K562 (cell line): Measurements from ENCODE around the gene WNT3. TPM values are rescaled to one million over a fixed set of nuclear protein-coding genes. Genes with fewer than 3 reads are reported as not detected.

Experiments used
- ATAC-seq: fragments of 200-7000 bp; cut with Tn5 transposase; 3 replicates; pipeline ENCODE4 v1.9.1; 2020; ENCODE audit warnings: moderate library complexity
- BruUV-seq: library from RNA; stranded (reverse); fragments of 400-500 nt; replicated peaks from 2 replicates; lab custom pipeline; 2021; lab: Mats Ljungman, UMichigan
- CTCF ChIA-PET: fragments of 300-600 bp; formaldehyde crosslinking; extraction: SDS; loops from one replicate; lab custom pipeline; 2021; ENCODE audit warnings: low intra/inter-chr PET ratio; lab: Yijun Ruan, JAX
- POLR2A ChIA-PET: fragments of 300-600, 350-650 bp; sonication (Branson Sonifier 250); formaldehyde crosslinking; extraction: SDS; loops from one replicate; lab custom pipeline; 2021; ENCODE audit warnings: antibody characterized with exemption, inconsistent platforms; lab: Yijun Ruan, JAX
- DNase-seq, 4 experiments: peaks; one replicate each; pipeline versions ENCODE4 v3.0.0 to v3.0.0-alpha.2; 2011 to 2018; ENCODE audit warnings: low spot score in 3 of 4, mixed read lengths in 3 of 4; ENCODE audit errors: extremely low read depth in 1 of 4
- FAIRE-seq: peaks from 2 replicates; lab custom pipeline; 2011; peaks lifted over from hg19 to GRCh38; lab: Jason Lieb, UNC
- H2AFZ ChIP-seq: 2 replicates; pipeline ENCODE4 v1.6.0; 2011; ENCODE audit warnings: low read depth, low read length, control low read depth, inconsistent platforms
- H3K27ac ChIP-seq: fragments of 200-600 bp; 3 replicates; pipeline ENCODE4 v1.8.0; 2011; ENCODE audit warnings: low read depth, mild to moderate bottlenecking, control low read depth, inconsistent platforms, low read length, moderate library complexity, mixed read lengths; ENCODE audit errors: extremely low read depth
- H3K27me3 ChIP-seq, 2 experiments: fragments of 300-600 bp in 1 of 2; 2 replicates in 1 of 2; 3 replicates in 1 of 2; pipeline versions ENCODE4 v1.6.0 to v1.8.0; 2011; ENCODE audit warnings: inconsistent platforms in 2 of 2, low read length in 2 of 2, mild to moderate bottlenecking in 1 of 2, mixed read lengths in 1 of 2, moderate library complexity in 1 of 2; ENCODE audit not compliant: control insufficient read depth in 2 of 2, insufficient read depth in 2 of 2
- H3K36me3 ChIP-seq: fragments of 300-600 bp; 3 replicates; pipeline ENCODE4 v1.8.0; 2011; ENCODE audit warnings: mild to moderate bottlenecking, low read length, inconsistent platforms; ENCODE audit not compliant: control insufficient read depth, insufficient read depth
- H3K4me1 ChIP-seq, 2 experiments: fragments of 200-600 bp in 1 of 2; replicated peaks in 1 of 2; 2 replicates in 1 of 2; 3 replicates in 1 of 2; pipeline versions ENCODE4 v1.5.1 to v1.8.0; 2011; ENCODE audit warnings: inconsistent platforms in 2 of 2, low read length in 2 of 2, mild to moderate bottlenecking in 1 of 2, mixed read lengths in 1 of 2, moderate library complexity in 1 of 2; ENCODE audit not compliant: control insufficient read depth in 2 of 2, insufficient read depth in 2 of 2
- H3K4me2 ChIP-seq: 2 replicates; pipeline ENCODE4 v1.6.1; 2011; ENCODE audit warnings: low read length, control low read depth, inconsistent platforms, mixed read lengths; ENCODE audit not compliant: insufficient read depth
- H3K4me3 ChIP-seq: fragments of 200-600 bp; sonication (generic), shearing (Covaris generic); 2 replicates; pipeline ENCODE4 v1.5.1; 2016; ENCODE audit warnings: control low read depth, inconsistent platforms
- H3K79me2 ChIP-seq: fragments of 200-600 bp; 3 replicates; pipeline ENCODE4 v1.8.0; 2011; ENCODE audit warnings: low read length, inconsistent platforms; ENCODE audit not compliant: control insufficient read depth, insufficient read depth
- H3K9ac ChIP-seq, 2 experiments: 2 replicates each; pipeline versions ENCODE4 v1.6.0 to v1.6.1; 2011; ENCODE audit warnings: low read depth in 2 of 2, low read length in 2 of 2, control low read depth in 1 of 2, inconsistent platforms in 1 of 2, mild to moderate bottlenecking in 1 of 2, mixed read lengths in 1 of 2; ENCODE audit not compliant: insufficient read depth in 1 of 2
- H3K9me1 ChIP-seq: one replicate; pipeline ENCODE4 v1.6.0; 2011; ENCODE audit warnings: inconsistent platforms, mild to moderate bottlenecking, low read length, moderate library complexity; ENCODE audit not compliant: control insufficient read depth, insufficient read depth
- H3K9me3 ChIP-seq: replicated peaks from 2 replicates; pipeline ENCODE4 v1.5.1; 2011; ENCODE audit warnings: low read depth, low read length, inconsistent platforms; ENCODE audit not compliant: control insufficient read depth, insufficient read depth
- H4K20me1 ChIP-seq: replicated peaks from 2 replicates; pipeline ENCODE4 v1.6.1; 2011; ENCODE audit warnings: low read length, inconsistent platforms, mixed read lengths; ENCODE audit not compliant: control insufficient read depth, insufficient read depth
- CBX1 ChIP-seq: sonication (generic); IDR thresholded peaks from 2 replicates; pipeline ENCODE4 v1.6.1; 2016; ENCODE audit warnings: antibody characterized with exemption, low read depth, mild to moderate bottlenecking
- ILF3 ChIP-seq: fragments of 450-650 bp; IDR thresholded peaks from 2 replicates; pipeline ENCODE4 v1.6.1; 2018; ENCODE audit warnings: antibody characterized with exemption, mild to moderate bottlenecking, moderate library complexity, borderline replicate concordance
- NCOA1 ChIP-seq: fragments of 450-650 bp; IDR thresholded peaks from 2 replicates; pipeline ENCODE4 v1.6.1; 2016; ENCODE audit warnings: low read depth
- POLR3G ChIP-seq: IDR thresholded peaks from 2 replicates; pipeline ENCODE4 v1.6.1; 2011; ENCODE audit not compliant: insufficient read length, insufficient replicate concordance; ENCODE audit errors: extremely low read depth
- XRCC3 ChIP-seq: fragments of 450-650 bp; IDR thresholded peaks from 2 replicates; pipeline ENCODE4 v1.6.1; 2017; ENCODE audit warnings: mild to moderate bottlenecking, moderate library complexity
- WGBS: fragments of 100-300 bp; shearing (Covaris generic); methylation state at CpG from one replicate; pipeline ENCODE4 v1.1.6; 2016; ENCODE audit warnings: low coverage, mixed read lengths; ENCODE audit not compliant: insufficient coverage; ENCODE audit errors: missing lambda C conversion rate; 5-methylcytosine and 5-hydroxymethylcytosine counted together
- in situ Hi-C: fragments of 300-500 bp; cut with MboI; formaldehyde crosslinking; loops from 4 replicates; pipeline ENCODE4 v1.15.0; 2018; ENCODE audit warnings: inconsistent platforms, mixed read lengths
- intact Hi-C: fragments of 100-400 bp; cut with micrococcal nuclease; formaldehyde crosslinking; loops from 2 replicates; pipeline ENCODE4 v1.14.2; 2022
- polyA plus RNA-seq, 8 experiments: library from polyadenylated mRNA; depleted of rRNA in 4 of 8; stranded (reverse) in 5 of 8; unstranded in 3 of 8; fragments of >200 nt; fragmentation: Nextera tagmentation in 2 of 8; fragmentation: Illumina TruSeq in 1 of 8; extraction: Ambion mirVana in 2 of 8; extraction: Trizol in 1 of 8; gene quantifications; 2 replicates each; pipeline versions ENCODE4 v1.2.1 to v1.2.3, GENCODE V29; 2011 to 2014; ENCODE audit warnings: inconsistent platforms in 1 of 8, missing spikeins in 1 of 8
- total RNA-seq, 7 experiments: library from RNA; depleted of rRNA in 6 of 7; stranded (reverse); fragments of >200 nt in 6 of 7; fragmentation: Illumina TruSeq in 2 of 7; extraction: Trizol in 2 of 7; gene quantifications; 2 replicates each; pipeline versions ENCODE4 v1.2.1 to v1.2.3, GENCODE V29; 2011 to 2021; ENCODE audit warnings: low replicate concordance in 1 of 7
- TF ChIP-seq, protein P1 (sequence below): sonication (generic); formaldehyde crosslinking; IDR thresholded peaks from 2 replicates; pipeline ENCODE4 v1.8.0; 2022; ENCODE audit warnings: mild to moderate bottlenecking, missing genetic modification reagents
- TF ChIP-seq, protein P2 (sequence below), 2 experiments: fragments of 450-650 bp in 1 of 2; sonication (generic) in 1 of 2; formaldehyde crosslinking in 1 of 2; IDR thresholded peaks in 1 of 2; conservative IDR thresholded peaks in 1 of 2; 2 replicates each; pipeline versions ENCODE4 v1.6.1 to v1.8.1; 2016 to 2023; ENCODE audit warnings: mild to moderate bottlenecking in 2 of 2, moderate library complexity in 2 of 2, inconsistent platforms in 1 of 2, missing genetic modification reagents in 1 of 2

The WNT3 gene
- total and polyA plus RNA-seq, 9 of the 15 experiments (the other 6 are each of a cell fraction or from before 2014, with no cell fraction given): 1.5 to 6.1 (median 3.3) TPM

DNA sequence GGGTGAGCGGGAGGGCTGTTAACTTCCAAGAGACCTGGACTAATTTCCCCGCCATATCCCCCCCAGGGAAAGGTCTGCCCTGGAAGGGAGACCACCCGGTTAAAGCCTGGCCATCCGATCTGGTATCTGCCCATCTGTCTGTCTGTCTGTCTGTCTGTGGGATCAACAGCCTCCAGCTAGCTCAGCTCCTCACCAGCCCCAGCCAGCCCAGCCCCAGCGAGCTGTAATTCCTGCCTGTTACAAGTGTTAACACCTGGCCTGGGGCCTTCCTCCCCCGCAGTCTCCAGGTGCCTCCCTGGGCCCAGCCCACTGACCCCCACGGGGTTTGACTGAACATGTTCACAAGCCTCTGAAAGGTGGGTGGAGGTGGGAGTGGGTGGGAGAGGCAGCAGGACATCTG lies 4.0 kb downstream of the WNT3 start:
- Histone ChIP-seq H3K79me2 (no peaks in the 10 kb centered on the region), H3K4me2 (peak overlapping the region; percentile 19; the same call in 1 of the 2 replicates), H3K9ac (peak overlapping the region in 1 of 2 experiments; percentile 66; a peak in 2 of 4 replicates), H3K27ac (no peak overlapping the region), H3K27me3 (no peaks in the 10 kb centered on the region), H3K9me3 (no peaks in the 10 kb centered on the region), H3K9me1 (no peaks in the 10 kb centered on the region), H3K4me3 (no peak overlapping the region), H3K36me3 (no peaks in the 10 kb centered on the region), H2AFZ (peak overlapping the region; percentile 67), H3K4me1 (peaks cover 28 to 57% of the 10 kb centered on the region in 2 experiments), H4K20me1 (no peaks in the 10 kb centered on the region)
- FAIRE-seq (no peak), DNase-seq (no peak), ATAC-seq (no peak)
- in situ Hi-C loops: loop anchor here (25.0 kb wide), 1 partner anchor 1227 kb away; no protein-coding TSS in a partner anchor
- TF ChIP-seq CBX1 (no peak), POLR3G (no peak), ILF3 (no peak), NCOA1 (no peak), XRCC3 (no peak)
- CTCF ChIA-PET: no interaction called here
- no TSS peak for BruUV-seq
- intact Hi-C loops: no loop called here
- POLR2A ChIA-PET: interaction anchor here (0.9 to 1.0 kb wide), 2 partner anchors 15 to 17 kb away, joined by 3 to 6 read pairs; no protein-coding TSS in a partner anchor
- WGBS: 24% methylated on average over 7 of the region's 7 CpGs

DNA sequence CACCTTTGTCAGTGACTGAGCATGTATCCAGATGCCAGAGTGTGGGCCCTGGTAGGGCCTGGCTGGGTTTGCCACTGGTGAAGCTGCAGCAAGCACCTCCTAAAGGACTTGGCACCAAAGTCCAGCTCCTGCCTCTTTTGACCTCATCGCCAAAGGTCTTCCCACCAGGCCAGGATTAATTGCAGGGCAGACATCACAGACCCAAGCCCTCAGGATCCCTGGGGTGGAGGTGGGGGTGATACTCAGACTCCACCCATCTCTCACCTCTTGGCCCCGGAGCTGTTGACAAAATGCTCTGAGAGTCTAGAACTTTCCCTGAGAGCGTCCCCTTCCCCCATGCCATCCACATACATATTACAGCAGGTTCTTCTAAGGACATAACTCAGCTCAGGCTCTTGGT lies 4.6 kb downstream of the WNT3 start:
- H3K79me2 ChIP-seq: no peaks in the 10 kb centered on the region
- H3K27ac ChIP-seq: no peak overlapping the region; the same call in 2 of the 3 replicates
- no peaks in the 10 kb centered on the region for H3K27me3 ChIP-seq
- H3K4me1 ChIP-seq: peaks cover 32 to 57% of the 10 kb centered on the region in 2 experiments
- no peaks in the 10 kb centered on the region for H4K20me1 ChIP-seq
- POLR2A ChIA-PET: interaction anchor here (0.6 to 1.0 kb wide), 3 partner anchors 11 to 17 kb away, joined by 3 to 6 read pairs (median 3); no protein-coding TSS in a partner anchor
- H3K4me3 ChIP-seq: no peak overlapping the region
- no peak for ATAC-seq
- no peak for FAIRE-seq
- peak overlapping the region; percentile 67 for H2AFZ ChIP-seq
- intact Hi-C loops (no loop called here), in situ Hi-C loops (loop anchor here (25.0 kb wide), 1 partner anchor 1227 kb away; no protein-coding TSS in a partner anchor)
- CTCF ChIA-PET: no interaction called here
- H3K9ac ChIP-seq: peak overlapping the region in 1 of 2 experiments; percentile 54; a peak in 2 of 4 replicates
- H3K9me1 ChIP-seq: no peaks in the 10 kb centered on the region
- BruUV-seq: no TSS peak
- no peaks in the 10 kb centered on the region for H3K36me3 ChIP-seq
- TF ChIP-seq, protein P1, sequence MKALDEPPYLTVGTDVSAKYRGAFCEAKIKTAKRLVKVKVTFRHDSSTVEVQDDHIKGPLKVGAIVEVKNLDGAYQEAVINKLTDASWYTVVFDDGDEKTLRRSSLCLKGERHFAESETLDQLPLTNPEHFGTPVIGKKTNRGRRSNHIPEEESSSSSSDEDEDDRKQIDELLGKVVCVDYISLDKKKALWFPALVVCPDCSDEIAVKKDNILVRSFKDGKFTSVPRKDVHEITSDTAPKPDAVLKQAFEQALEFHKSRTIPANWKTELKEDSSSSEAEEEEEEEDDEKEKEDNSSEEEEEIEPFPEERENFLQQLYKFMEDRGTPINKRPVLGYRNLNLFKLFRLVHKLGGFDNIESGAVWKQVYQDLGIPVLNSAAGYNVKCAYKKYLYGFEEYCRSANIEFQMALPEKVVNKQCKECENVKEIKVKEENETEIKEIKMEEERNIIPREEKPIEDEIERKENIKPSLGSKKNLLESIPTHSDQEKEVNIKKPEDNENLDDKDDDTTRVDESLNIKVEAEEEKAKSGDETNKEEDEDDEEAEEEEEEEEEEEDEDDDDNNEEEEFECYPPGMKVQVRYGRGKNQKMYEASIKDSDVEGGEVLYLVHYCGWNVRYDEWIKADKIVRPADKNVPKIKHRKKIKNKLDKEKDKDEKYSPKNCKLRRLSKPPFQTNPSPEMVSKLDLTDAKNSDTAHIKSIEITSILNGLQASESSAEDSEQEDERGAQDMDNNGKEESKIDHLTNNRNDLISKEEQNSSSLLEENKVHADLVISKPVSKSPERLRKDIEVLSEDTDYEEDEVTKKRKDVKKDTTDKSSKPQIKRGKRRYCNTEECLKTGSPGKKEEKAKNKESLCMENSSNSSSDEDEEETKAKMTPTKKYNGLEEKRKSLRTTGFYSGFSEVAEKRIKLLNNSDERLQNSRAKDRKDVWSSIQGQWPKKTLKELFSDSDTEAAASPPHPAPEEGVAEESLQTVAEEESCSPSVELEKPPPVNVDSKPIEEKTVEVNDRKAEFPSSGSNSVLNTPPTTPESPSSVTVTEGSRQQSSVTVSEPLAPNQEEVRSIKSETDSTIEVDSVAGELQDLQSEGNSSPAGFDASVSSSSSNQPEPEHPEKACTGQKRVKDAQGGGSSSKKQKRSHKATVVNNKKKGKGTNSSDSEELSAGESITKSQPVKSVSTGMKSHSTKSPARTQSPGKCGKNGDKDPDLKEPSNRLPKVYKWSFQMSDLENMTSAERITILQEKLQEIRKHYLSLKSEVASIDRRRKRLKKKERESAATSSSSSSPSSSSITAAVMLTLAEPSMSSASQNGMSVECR (CRISPR knock-in tag): no peak
- TF ChIP-seq, protein P2, sequence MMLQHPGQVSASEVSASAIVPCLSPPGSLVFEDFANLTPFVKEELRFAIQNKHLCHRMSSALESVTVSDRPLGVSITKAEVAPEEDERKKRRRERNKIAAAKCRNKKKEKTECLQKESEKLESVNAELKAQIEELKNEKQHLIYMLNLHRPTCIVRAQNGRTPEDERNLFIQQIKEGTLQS (IDR thresholded peaks at IDR 0.05): no peak
- TF ChIP-seq, protein P2 (CRISPR knock-in tag; conservative IDR thresholded peaks at IDR 0.05): no peak
- no peak for DNase-seq
- peak overlapping the region; percentile 19; the same call in 1 of the 2 replicates for H3K4me2 ChIP-seq
- no peaks in the 10 kb centered on the region for H3K9me3 ChIP-seq
- 62% methylated on average over 3 of the region's 3 CpGs for WGBS
